SJSA1 (cell line): ENCODE results near the gene SCYL1. TPM values are rescaled to one million over a fixed set of nuclear protein-coding genes. Genes with fewer than 3 reads are reported as not detected.
"Not testable (repeated sequence)": the region's sequence is repeated elsewhere in the genome, so short reads cannot be mapped to it uniquely, and the experiment has no call there.

Experiments used
- DNase-seq, 2 experiments: peaks; one replicate each; pipeline ENCODE4 v3.0.0-alpha.2; 2015 to 2020; ENCODE audit warnings: low spot score in 2 of 2, low read depth in 1 of 2
- H3K27ac ChIP-seq: fragments of 250-450 bp; sonication (Bioruptor Pico); 2 replicates; pipeline ENCODE4 v1.5.1; 2020; ENCODE audit warnings: mild to moderate bottlenecking, moderate library complexity
- H3K27me3 ChIP-seq: fragments of 250-450 bp; sonication (Bioruptor Pico); replicated peaks from 2 replicates; pipeline ENCODE4 v1.5.1; 2020; ENCODE audit warnings: mild to moderate bottlenecking, moderate library complexity
- H3K36me3 ChIP-seq: fragments of 250-450 bp; sonication (Bioruptor Pico); 2 replicates; pipeline ENCODE4 v1.5.1; 2020; ENCODE audit warnings: mild to moderate bottlenecking
- H3K4me1 ChIP-seq: fragments of 250-450 bp; sonication (Bioruptor Pico); replicated peaks from 2 replicates; pipeline ENCODE4 v1.6.1; 2021; ENCODE audit warnings: mild to moderate bottlenecking
- H3K4me3 ChIP-seq: fragments of 250-450 bp; sonication (Bioruptor Pico); 2 replicates; pipeline ENCODE4 v1.5.1; 2020; ENCODE audit warnings: mild to moderate bottlenecking
- H3K9me3 ChIP-seq: fragments of 250-450 bp; sonication (Bioruptor Pico); replicated peaks from 2 replicates; pipeline ENCODE4 v1.5.1; 2020; ENCODE audit warnings: mild to moderate bottlenecking
- total RNA-seq: library from RNA; depleted of rRNA; stranded (reverse); fragments of >200 nt; shearing (Covaris generic); gene quantifications from 2 replicates; pipeline ENCODE4 v1.2.3, GENCODE V29; 2014

Gene SCYL1
- total RNA-seq, 1 experiment from 2014 or later = 130 TPM

DNA sequence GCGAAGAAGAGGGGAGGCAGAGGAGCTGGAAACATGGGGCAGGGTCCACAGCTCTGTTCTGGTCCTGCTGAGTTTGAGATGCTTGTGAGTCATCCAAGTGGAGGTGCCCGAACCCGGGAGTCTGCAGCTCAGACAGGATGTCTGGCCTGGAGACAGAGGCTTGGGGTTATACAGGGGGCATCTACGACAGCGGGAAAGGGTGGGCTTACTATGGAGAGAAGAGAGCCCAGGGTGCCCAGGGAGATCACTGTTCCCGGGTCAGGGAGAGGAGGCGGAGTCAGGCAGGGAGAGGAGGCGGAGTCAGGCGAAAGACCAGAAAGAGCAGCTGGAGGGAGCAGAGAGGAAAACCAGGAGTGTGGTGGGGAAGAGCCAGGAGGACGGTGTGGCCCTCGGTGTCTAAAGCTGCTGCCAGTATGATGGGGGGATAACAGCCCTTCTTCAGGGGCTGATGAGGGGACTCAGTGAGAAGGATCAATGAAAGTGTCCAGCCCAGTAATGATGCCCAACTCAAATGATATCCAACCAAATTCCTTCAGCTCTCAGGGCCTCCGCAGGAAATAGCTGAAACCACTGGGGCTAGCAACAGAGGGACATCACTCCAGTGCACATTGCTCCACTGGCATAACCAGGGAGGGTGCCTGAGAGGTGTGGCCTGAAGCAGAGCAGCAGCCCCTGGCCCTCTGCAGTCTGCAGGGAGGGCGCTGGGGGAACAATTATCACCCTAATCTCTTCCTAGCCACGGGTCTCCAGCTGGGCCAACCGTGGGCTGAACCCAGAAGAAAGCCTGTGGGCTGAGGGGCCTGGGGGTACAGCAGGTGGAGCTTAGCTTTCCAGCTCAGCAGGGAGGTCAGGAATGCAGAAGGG is 35.9 kb downstream of the SCYL1 start:
- Histone ChIP-seq H3K4me3 (no peak overlapping the region), H3K9me3 (no peaks in the 10 kb centered on the region), H3K36me3 (no peaks in the 10 kb centered on the region), H3K4me1 (peaks cover 61% of the 10 kb centered on the region), H3K27ac (peak overlapping the region; percentile 17), H3K27me3 (no peaks in the 10 kb centered on the region)
- peak; percentile 81 to 92 for DNase-seq

GRCh38 chr11:65562020-65562419 is 37.1 kb downstream of the SCYL1 start:
- no peak for DNase-seq
- H3K27ac ChIP-seq = no peak overlapping the region
- peaks cover 59% of the 10 kb centered on the region for H3K4me1 ChIP-seq
- no peaks in the 10 kb centered on the region for H3K9me3 ChIP-seq
- no peaks in the 10 kb centered on the region for H3K36me3 ChIP-seq
- H3K4me3 ChIP-seq = no peak overlapping the region
- no peaks in the 10 kb centered on the region for H3K27me3 ChIP-seq

DNA sequence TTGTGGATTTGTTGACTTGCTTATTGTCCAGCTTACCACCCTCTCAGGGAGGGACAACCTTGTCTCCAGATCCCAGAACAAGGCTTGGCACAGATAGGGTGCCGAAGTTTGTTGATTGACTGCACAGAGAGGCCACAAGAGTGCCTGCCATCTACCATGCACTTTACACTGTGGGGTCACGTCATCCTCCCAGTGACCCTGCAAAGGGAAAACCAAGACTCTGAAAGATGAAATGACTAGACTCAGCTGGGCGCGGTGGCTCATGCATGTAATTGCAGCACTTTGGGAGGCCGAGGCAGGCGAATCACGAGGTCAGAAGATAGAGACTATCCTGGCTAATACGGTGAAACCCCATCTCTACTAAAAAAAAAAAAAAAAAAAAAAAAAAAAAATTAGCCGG is 37.9 kb downstream of the SCYL1 start:
- Histone ChIP-seq H3K4me1 (peaks cover 51% of the 10 kb centered on the region), H3K9me3 (no peaks in the 10 kb centered on the region), H3K27ac (no peak overlapping the region), H3K27me3 (no peaks in the 10 kb centered on the region), H3K36me3 (no peaks in the 10 kb centered on the region), H3K4me3 (no peak overlapping the region)
- DNase-seq = no peak

DNA sequence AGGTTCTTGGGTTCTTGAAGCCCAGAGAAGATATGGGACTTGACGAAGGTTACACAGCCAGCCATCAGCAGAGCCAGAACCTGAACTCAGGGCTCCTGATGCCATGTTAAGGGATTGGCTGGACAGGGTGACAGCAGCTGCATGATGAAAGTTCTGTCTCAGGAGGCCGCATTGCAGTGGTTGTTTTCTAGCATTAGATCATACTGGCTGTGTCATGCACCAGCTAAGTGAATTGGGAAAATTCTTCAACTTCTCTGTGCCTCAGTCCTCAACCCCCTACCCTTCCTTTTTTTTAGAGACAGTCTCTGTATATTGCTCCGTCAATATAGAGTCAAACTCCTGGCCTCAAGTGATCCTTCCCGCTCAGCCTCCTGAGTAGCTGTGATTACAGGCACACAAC is 38.7 kb downstream of the SCYL1 start:
- no peaks in the 10 kb centered on the region for H3K9me3 ChIP-seq
- DNase-seq = no peak
- H3K27me3 ChIP-seq = no peaks in the 10 kb centered on the region
- H3K36me3 ChIP-seq = no peaks in the 10 kb centered on the region; the same call in 1 of the 2 replicates
- no peak overlapping the region for H3K27ac ChIP-seq
- no peak overlapping the region for H3K4me3 ChIP-seq
- H3K4me1 ChIP-seq = peaks cover 46% of the 10 kb centered on the region

DNA sequence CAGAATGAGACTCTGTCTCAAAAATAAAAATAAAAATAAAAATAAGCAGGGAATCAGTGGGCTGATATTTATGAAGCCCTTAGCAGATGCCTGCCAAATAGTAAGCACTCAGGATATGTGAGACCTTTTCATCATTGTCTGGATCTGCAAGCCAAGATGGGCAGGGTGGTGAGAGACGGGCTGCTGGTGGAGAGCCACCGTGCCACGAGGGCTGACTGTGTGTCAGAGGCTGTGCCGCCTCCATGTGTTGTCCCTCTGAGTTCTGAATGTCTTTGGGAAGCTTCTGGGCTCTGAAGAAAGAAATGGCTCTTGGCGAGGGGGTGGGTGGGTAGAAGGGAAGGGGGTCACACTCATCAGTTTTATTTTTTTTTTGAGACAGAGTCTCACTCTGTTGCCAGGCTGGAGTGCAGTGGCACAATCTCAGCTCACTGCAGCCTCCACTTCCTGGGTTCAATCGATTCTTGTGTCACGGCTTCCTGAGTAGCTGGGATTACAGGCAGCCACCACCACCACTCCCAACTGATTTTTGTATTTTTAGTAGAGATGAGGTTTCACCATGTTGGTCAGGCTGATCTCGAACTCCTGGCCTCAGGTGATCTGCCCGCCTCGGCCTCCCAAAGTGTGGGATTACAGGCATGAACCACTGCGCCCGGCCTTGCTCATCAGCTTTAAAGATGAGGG is 40.1 kb downstream of the SCYL1 start:
- H3K27ac ChIP-seq, H3K9me3 ChIP-seq, DNase-seq, H3K36me3 ChIP-seq, H3K4me3 ChIP-seq, H3K27me3 ChIP-seq: not testable (repeated sequence)
- peaks cover 43% of the 10 kb centered on the region for H3K4me1 ChIP-seq

DNA sequence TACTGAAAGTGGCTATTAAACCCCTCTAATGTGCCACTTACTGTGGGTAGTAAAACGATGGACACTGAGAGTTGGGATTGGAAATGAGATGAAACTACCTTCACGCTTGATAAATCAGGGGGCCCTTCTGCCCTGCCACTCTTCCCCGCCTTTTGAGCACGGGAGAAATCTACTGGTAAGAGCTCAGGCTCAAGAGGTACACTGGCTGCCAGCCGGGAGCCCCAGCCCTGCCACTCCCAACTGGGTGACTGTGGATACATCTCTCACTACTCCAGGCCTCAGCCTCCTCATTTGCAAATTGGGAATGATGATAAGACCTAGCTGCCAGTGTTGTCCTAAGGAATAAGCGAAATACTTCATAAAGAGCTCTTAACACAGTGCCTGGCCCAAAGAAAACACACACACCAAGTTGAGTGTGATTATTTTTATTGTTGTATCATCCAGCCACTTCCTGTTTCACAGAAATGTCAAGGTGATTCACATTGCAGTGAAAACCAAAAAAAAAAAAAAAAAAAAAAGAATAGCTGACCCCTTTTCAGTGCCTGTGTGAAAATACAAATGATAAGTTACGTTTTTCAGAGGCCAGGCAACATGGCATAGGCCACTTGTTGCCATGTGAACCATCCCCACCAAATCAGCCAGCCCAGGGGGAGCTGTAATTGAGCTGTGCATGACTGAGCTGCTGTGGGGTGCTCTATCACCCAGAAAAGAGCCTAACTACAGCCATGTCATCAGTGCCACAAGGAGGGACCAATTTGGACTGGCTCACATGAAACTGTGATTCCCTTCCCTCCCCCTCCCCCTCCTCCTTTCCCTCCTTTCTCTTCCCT is 41.0 kb downstream of the SCYL1 start:
- Histone ChIP-seq H3K9me3 (no peaks in the 10 kb centered on the region), H3K4me1 (peaks cover 37% of the 10 kb centered on the region), H3K27me3 (no peaks in the 10 kb centered on the region), H3K27ac (0 out of 2 replicates have a peak overlapping the region, but pooled peaks have one; percentile 4), H3K36me3 (peaks cover 4% of the 10 kb centered on the region; the same call in 1 of the 2 replicates), H3K4me3 (no peak overlapping the region)
- DNase-seq = peak in 1 of 2 experiments; percentile 62

GRCh38 chr11:65569164-65569972 is 44.5 kb downstream of the SCYL1 start:
- Histone ChIP-seq H3K36me3 (peaks cover 30% of the 10 kb centered on the region), H3K4me1 (peaks cover 64% of the 10 kb centered on the region), H3K4me3 (peak overlapping the region; percentile 80), H3K27ac (peak overlapping the region; percentile 14), H3K27me3 (no peaks in the 10 kb centered on the region), H3K9me3 (no peaks in the 10 kb centered on the region)
- peak in 1 of 2 experiments; percentile 26 for DNase-seq

DNA sequence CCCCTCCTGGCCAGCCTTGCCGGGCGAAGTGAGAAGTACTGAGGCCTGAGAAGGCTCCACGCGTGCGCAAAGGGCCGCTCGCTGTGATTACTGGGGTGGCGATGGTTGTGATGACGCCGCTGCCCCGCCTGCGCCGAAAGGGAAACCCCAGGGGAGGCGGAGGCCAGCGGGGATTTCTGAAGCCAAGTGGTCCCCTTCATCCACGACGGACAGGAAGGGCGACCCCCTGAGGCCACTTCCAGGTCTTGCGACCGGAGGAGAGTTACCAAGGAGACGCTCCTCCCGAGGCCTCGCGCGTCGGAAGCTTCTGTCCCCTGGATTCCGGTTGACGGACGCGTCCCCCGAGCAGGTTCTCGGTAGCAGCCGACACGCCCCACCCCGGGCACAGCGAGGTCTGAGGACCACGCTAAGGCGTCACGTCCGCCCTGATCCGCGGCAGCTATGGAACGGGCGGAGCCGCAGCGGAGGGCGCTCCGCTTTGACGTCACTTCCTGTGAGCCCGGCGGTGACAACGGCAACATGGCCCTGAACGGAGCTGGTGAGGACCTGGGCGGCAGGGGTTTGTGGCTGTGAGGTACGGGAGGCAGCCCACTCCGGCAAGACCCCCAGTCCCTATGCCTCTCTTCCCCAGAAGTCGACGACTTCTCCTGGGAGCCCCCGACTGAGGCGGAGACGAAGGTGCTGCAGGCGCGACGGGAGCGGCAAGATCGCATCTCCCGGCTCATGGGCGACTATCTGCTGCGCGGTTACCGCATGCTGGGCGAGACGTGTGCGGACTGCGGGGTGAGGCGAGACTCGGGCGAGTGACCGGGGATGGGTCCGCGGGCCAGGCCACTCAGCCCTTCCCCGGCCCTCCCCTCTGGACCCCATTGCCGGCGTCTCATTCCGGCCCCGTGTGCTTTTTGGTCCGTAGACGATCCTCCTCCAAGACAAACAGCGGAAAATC is 45.4 kb downstream of the SCYL1 start, which contains the start of gene ZNRD2:
Gene ZNRD2 (plus strand): TSS at position 505 of the 946 bp plus-strand sequence. CDS start 15 bp downstream, at position 520.
- Histone ChIP-seq H3K4me3 (peak within 1 kb of the TSS; percentile 80), H3K36me3 (peaks cover 36% of the 10 kb centered on the region), H3K27ac (peak within 1 kb of the TSS; percentile 14), H3K9me3 (no peaks in the 10 kb centered on the region), H3K27me3 (no peaks in the 10 kb centered on the region), H3K4me1 (peaks cover 71% of the 10 kb centered on the region)
- DNase-seq = peak; percentile 100

- DNase-seq = no peak
- Histone ChIP-seq H3K9me3 (no peaks in the 10 kb centered on the region), H3K36me3 (peaks cover 43% of the 10 kb centered on the region), H3K27me3 (no peaks in the 10 kb centered on the region), H3K4me1 (peaks cover 69% of the 10 kb centered on the region), H3K4me3 (peak overlapping the region; percentile 80), H3K27ac (no peak overlapping the region)
These were observed 46.5 kb downstream of the SCYL1 start for GRCh38 chr11:65571420-65571819.

GRCh38 chr11:65571940-65572339 is 47.1 kb downstream of the SCYL1 start:
- Histone ChIP-seq H3K4me1 (peaks cover 70% of the 10 kb centered on the region), H3K36me3 (peaks cover 43% of the 10 kb centered on the region), H3K27ac (no peak overlapping the region), H3K9me3 (no peaks in the 10 kb centered on the region), H3K4me3 (peak overlapping the region; percentile 80), H3K27me3 (no peaks in the 10 kb centered on the region)
- peak; percentile 66 to 67 for DNase-seq

GRCh38 chr11:65572356-65573051 is 47.6 kb downstream of the SCYL1 start, which contains the start of gene FAM89B:
Gene FAM89B, plus strand, starts transcription at chr11:65572538. Its CDS starts 132 bp downstream, at chr11:65572670.
- H3K9me3 ChIP-seq = no peaks in the 10 kb centered on the region
- peak within 1 kb of the TSS; percentile 80 for H3K4me3 ChIP-seq
- no peak within 1 kb of the TSS for H3K27ac ChIP-seq
- peak; percentile 78 to 97 for DNase-seq
- no peaks in the 10 kb centered on the region for H3K27me3 ChIP-seq
- peaks cover 76% of the 10 kb centered on the region for H3K4me1 ChIP-seq
- peaks cover 43% of the 10 kb centered on the region for H3K36me3 ChIP-seq
